H1 (cell line): ENCODE measurements around the gene ISG20L2.

Experiments
- SRF ChIP-seq: IDR thresholded peaks from 2 replicates; pipeline ENCODE4 v1.6.1; 2011; ENCODE audit warnings: mild to moderate bottlenecking, low read depth, low read length, moderate library complexity
- TCF12 ChIP-seq: IDR thresholded peaks from 2 replicates; pipeline ENCODE4 v1.6.1; 2011; ENCODE audit warnings: low read depth, mild to moderate bottlenecking, low read length

DNA sequence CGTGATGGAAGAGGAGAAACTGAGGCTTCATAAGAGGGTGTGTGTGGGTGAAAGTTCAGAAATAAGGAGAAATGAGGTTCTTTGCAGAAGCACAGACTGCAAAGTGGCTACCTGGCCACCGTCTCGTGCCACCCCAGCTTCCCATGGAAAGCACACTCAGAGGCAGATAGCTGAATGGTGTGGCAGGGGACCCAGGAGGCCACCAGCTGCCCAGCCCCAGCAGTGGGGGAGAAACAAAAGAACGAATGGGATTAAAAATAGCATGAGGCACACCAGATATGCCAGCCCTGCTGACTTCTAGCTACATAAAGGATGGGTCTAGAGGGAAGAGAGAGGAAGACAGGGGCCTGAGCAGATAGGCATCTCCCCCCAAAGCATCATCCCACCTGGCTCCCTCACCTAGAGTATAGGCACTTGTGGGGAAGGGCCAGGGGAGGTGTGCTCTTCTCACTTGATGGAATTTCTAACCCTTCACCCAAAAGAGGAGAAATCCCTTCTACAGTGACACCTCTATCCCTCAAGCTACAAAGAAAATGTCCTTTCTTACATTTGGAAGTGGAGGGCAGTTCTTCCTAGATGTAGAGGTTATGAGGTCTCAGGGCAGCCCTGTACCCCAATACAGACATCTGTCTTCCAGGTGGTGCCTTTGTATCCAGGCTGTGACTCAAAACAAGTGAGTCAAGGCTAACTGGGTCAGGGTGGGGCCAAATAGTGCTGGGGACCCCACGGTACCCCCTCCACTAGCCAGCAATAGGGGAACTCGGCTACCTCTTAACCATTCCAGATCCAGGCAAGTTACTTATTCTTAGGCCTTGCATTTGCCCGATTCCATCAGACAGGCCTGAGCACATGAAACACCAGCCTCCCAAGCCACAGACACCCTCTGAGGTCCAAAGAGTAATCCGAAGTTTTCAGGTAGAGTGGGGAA lies 19.4 kb upstream of the ISG20L2 start:
- TF ChIP-seq SRF (no peak), TCF12 (no peak)
